Activated T-cell treated with anti-CD3 and anti-CD28 coated beads for 1 hour (primary cell): Measurements from ENCODE around the gene LPP.

Experiments used
- DNase-seq: peaks from one replicate; pipeline ENCODE4 v3.0.0-alpha.2; 2020; ENCODE audit warnings: low read depth

LPP gene

DNA sequence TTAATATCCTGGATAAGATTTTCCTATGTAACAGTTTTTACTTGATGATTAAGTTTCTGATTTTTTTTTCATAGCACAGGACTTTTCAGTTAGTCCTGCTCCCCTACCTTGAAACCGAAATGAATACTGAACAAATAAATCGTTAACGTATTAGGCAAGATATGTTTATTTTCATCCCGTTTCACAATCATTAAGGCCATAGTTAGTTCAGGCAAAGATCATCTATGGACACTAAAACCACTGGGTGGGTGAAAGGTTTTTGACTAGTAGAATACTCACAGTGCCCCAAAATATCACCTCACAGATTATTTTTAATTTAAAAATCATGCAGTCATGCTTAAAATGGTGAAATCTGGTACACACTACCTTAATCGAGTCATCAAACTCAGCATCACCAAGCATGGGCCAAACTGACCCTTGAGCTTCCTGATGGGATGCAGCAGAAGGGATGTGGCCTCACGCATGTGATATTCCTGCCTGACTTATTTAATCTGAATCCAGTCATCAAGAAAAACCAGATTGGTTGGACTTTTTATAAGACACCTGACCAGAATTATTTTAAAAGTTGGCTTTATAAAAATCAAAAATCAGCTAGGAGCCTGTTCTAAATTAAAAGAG lies 365.0 kb downstream of the LPP start:
- DNase-seq = no peak

GRCh38 chr3:188520466-188520865 lies 366.5 kb downstream of the LPP start:
- no peak for DNase-seq

- DNase-seq = no peak
These were observed 368.2 kb downstream of the LPP start for GRCh38 chr3:188522115-188522514.

DNA sequence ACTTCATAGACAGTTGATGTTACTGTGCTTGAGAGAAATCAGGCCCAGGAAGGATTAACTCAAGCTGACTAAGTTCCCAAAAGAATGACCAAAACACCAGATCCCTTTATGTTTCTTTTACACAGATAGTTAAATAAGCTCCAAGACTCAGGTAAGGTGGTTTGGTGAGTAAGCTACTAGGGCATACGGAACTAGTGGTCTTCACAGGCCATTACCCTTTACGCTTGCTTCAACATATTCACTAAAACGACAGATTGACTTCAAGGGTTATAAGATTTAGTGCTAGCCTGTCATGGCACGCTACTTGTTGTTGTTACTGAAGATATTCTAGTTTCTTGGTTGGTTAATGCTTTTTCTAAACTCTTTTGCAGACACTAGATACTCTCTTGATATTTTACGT lies 369.3 kb downstream of the LPP start:
- DNase-seq = no peak

GRCh38 chr3:188524052-188524451 lies 370.1 kb downstream of the LPP start:
- no peak for DNase-seq

DNA sequence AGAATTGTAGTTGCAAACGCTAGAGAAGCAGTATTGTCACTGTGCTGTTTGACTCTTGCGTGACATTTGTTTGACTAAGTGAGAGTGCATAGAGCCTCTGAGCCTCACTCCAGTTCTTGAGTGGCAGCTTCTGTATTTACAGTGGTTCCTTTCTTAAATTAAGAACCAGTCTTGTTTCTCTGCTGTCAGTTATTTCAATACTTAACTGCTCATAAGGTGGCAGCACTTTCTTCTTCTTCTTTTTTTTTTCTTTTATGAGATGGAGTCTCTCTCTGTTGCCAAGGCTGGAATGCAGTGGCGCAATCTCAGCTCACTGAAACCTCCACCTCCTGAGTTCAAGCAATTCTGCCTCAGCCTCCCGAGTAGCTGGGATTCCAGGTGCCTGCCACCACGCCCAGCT lies 372.1 kb downstream of the LPP start:
- no peak for DNase-seq

- no peak for DNase-seq
These were observed 373.4 kb downstream of the LPP start for GRCh38 chr3:188527389-188527788.

GRCh38 chr3:188528396-188528795 lies 374.4 kb downstream of the LPP start:
- DNase-seq = no peak

GRCh38 chr3:188529228-188529627 lies 375.3 kb downstream of the LPP start:
- no peak for DNase-seq

DNA sequence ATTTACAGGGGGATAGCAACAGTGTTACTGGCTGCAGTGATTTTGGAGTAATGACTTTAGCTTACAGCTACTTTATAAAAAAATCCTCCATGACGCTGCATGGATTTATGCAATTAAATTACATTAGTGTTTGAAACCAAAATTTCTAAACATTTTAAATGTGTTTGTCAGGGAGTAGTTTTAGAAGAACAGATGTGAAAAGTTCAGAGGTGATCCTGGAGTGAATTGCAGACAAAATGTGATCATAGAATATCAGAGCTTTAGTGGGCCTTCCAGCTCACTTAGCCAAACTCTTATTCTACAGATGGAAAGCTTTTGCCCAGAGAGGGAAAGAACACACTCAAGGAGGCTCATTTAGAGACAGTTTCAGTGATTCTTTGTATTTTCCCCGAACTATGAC lies 376.3 kb downstream of the LPP start:
- no peak for DNase-seq

DNA sequence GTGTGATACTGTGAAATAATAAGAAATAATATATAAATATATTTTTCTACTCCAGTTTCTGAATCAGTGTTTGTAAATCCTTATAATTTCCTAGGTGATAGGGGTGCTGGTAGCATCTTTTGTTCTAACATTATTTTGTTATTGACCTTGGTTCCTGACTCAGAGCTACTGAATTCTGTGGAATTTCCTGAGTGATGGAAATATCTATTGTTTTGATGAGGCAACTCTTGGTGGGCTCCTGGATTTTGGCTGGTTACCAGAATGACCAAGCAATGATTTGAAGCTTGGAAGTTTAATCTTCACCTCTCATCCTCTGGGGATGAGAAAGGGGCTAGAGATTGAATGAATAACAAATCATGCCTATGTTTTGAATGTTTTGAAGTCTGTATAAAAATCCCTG lies 377.3 kb downstream of the LPP start:
- no peak for DNase-seq

DNA sequence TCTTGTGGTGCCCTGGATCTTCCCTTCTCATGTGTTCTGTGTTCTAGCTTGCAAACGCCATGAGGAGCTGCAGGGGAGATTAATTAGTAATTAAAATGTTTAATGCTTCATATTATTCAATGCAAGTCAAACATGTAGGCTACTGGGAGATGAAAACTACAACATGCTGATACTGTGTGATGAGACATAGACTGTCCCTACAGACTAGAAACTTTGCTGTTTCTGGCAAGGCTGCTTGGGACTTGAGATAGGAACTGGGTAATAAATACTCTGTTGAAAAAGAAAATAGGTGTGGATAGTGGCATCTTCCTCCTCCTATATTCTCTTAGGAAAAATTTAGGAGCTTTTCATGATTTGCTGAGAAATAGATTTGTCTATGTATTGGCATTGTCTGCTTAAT lies 379.2 kb downstream of the LPP start:
- no peak for DNase-seq

- DNase-seq = no peak
These were observed 379.8 kb downstream of the LPP start for GRCh38 chr3:188533612-188534357.

DNA sequence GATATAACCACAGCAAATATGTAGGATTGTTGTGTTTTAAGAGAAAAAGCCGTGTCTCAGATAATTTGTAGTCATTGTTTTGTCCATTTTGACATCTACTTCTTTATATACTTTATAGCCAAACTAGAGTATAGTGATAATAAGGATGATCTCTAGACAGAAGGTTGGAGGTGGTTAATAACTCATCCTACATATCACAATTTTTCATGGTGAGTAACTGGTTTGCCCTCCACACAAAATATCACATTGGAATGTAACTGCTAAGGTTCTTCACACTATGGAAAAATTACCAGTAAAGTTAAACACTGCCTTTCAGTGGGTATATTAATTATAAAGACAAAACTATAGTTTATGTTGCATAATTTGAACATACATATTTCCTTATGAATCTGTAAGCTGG lies 380.7 kb downstream of the LPP start:
- DNase-seq = no peak

GRCh38 chr3:188537606-188538005 lies 383.6 kb downstream of the LPP start:
- DNase-seq = no peak

GRCh38 chr3:188539037-188539436 lies 385.1 kb downstream of the LPP start:
- DNase-seq = no peak

DNA sequence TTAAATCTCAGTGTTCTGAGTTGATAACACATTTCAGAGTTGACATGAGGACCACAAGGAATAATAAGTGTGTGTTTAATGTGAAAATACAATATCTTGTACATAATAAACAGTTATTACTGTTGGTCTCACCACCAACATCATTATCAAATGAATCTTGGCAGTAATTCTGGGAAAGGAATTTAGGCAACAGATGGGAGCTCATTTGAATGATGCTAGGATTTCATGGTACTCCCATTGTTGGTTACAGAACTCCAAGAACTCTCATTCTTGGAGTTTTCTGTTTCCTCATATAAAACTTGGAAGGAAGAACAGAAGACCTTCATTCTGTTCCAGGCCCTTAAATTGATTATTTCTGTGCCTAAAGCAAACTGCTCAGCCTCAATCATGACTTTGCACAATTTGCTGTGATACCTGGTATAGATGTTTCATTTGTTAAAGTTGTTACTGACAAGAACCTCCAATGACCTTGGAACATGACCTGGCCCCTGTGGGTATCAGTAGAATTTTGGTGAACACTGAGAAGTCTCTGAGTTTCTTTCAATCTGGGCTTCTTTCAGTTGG lies 385.8 kb downstream of the LPP start:
- DNase-seq = no peak

- no peak for DNase-seq
These were observed 388.2 kb downstream of the LPP start for GRCh38 chr3:188542196-188542595.

DNA sequence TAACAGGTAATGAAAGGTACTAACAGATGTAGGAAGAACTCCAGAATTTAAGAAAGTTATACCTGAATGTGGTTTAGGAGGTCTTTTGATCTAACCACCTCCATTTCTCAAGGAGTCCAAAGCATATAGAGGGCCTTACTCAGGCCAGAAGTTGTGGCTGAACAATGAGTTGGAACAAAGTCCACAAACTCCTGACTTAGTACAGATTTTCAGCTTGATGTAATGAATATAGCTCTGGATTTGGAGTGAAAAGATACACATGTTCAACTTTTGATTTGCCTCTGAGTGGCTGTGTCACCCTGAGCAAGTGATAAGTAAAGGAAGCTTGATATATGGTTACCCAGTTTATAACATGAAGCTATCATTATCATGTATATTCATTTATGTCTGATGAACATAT lies 390.1 kb downstream of the LPP start:
- no peak for DNase-seq

- DNase-seq = no peak
These were observed 393.1 kb downstream of the LPP start for GRCh38 chr3:188546835-188547670.

DNA sequence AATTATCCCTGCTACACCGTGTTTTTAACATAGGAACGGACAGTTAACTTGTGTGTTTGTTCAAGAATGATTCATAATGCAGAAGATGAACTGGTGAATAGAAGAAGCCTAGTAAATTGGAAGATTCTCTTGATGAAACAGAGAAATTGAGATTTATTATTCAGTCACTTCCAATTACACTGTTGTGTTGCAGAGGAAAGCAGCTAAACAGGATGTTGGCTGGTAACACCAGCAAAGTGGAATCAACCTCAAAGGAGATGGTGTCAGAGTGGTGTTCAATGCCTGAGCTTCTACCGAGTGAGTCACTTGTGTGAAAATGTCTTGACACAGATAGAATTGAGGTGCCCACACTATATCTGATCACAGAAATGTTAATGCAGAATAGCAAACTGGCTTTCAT lies 399.6 kb downstream of the LPP start:
- DNase-seq = peak; percentile 0

- no peak for DNase-seq
These were observed 400.4 kb downstream of the LPP start for GRCh38 chr3:188554404-188554803.

GRCh38 chr3:188557235-188557634 lies 403.3 kb downstream of the LPP start:
- no peak for DNase-seq
